COLO668 (cell line): ENCODE results near the gene TMEM213.

Source experiments
- DNase-seq: peaks from one replicate; lab custom pipeline; 2025; ENCODE audit not compliant: unreplicated experiment; lab: John Stamatoyannopoulos, UW

TMEM213 gene

GRCh38 chr7:138837627-138838026 lies 39.8 kb downstream of the TMEM213 start:
- no peak for DNase-seq

GRCh38 chr7:138838166-138838565 lies 40.4 kb downstream of the TMEM213 start:
- no peak for DNase-seq

- DNase-seq: no peak
These were observed 44.3 kb downstream of the TMEM213 start for GRCh38 chr7:138842111-138842510.

GRCh38 chr7:138843632-138844580 lies 46.1 kb downstream of the TMEM213 start:
- DNase-seq: no peak

GRCh38 chr7:138845711-138846110 lies 47.9 kb downstream of the TMEM213 start:
- no peak for DNase-seq

- no peak for DNase-seq
These were observed 50.5 kb downstream of the TMEM213 start for GRCh38 chr7:138848056-138848980.

- DNase-seq: no peak
These were observed 51.9 kb downstream of the TMEM213 start for GRCh38 chr7:138849701-138850100.

- no peak for DNase-seq
These were observed 54.7 kb downstream of the TMEM213 start for GRCh38 chr7:138852469-138852868.

- no peak for DNase-seq
These were observed 55.7 kb downstream of the TMEM213 start for GRCh38 chr7:138853448-138853847.

- no peak for DNase-seq
These were observed 56.4 kb downstream of the TMEM213 start for GRCh38 chr7:138854115-138854645.

GRCh38 chr7:138857728-138858127 lies 59.9 kb downstream of the TMEM213 start:
- no peak for DNase-seq

GRCh38 chr7:138861051-138861450 lies 63.3 kb downstream of the TMEM213 start:
- no peak for DNase-seq

- no peak for DNase-seq
These were observed 66.1 kb downstream of the TMEM213 start for GRCh38 chr7:138863931-138864330.

GRCh38 chr7:138864667-138865066 lies 66.9 kb downstream of the TMEM213 start:
- DNase-seq: no peak

- no peak for DNase-seq
These were observed 68.0 kb downstream of the TMEM213 start for GRCh38 chr7:138865843-138866242.

GRCh38 chr7:138866353-138866752 lies 68.6 kb downstream of the TMEM213 start:
- no peak for DNase-seq

- no peak for DNase-seq
These were observed 70.0 kb downstream of the TMEM213 start for GRCh38 chr7:138867744-138868143.

- no peak for DNase-seq
These were observed 70.9 kb downstream of the TMEM213 start for GRCh38 chr7:138868711-138869110.

GRCh38 chr7:138869353-138869752 lies 71.6 kb downstream of the TMEM213 start:
- DNase-seq: no peak

- no peak for DNase-seq
These were observed 73.4 kb downstream of the TMEM213 start for GRCh38 chr7:138871065-138871813.

GRCh38 chr7:138871814-138872090 lies 74.0 kb downstream of the TMEM213 start:
- DNase-seq: no peak
